Endothelial cell of umbilical vein (primary cell): ENCODE results near the gene CBX3. TPM values are rescaled to one million over a fixed set of nuclear protein-coding genes. Genes with fewer than 3 reads are reported as not detected.

Experiments used
- BruUV-seq: library from RNA; stranded (reverse); fragments of 400-500 nt; replicated peaks from 2 replicates; lab custom pipeline; 2021; lab: Mats Ljungman, UMichigan
- CTCF ChIA-PET: fragments of 300-600, 350-600 bp; sonication (Branson Sonifier 250); formaldehyde crosslinking; loops from one replicate; lab custom pipeline; 2021; ENCODE audit warnings: antibody characterized with exemption, inconsistent platforms; lab: Charles Lee
- POLR2A ChIA-PET: fragments of 300-600, 350-600 bp; sonication (Branson Sonifier 250); formaldehyde crosslinking; loops from one replicate; lab custom pipeline; 2021; ENCODE audit warnings: antibody characterized with exemption, inconsistent platforms; lab: Charles Lee
- DNase-seq: peaks from one replicate; pipeline ENCODE4 v3.0.0-alpha.2; 2011; ENCODE audit warnings: low read depth, low spot score
- FAIRE-seq: peaks from 2 replicates; lab custom pipeline; 2011; peaks lifted over from hg19 to GRCh38; lab: Jason Lieb, UNC
- H2AFZ ChIP-seq: 2 replicates; pipeline ENCODE4 v1.6.0; 2012; ENCODE audit warnings: low read depth, low read length, control low read depth, inconsistent platforms
- H3K27ac ChIP-seq: 2 replicates; pipeline ENCODE4 v1.5.1; 2011; ENCODE audit warnings: low read depth, mild to moderate bottlenecking, control low read depth, low read length, moderate library complexity; ENCODE audit not compliant: insufficient read depth
- H3K27me3 ChIP-seq, 2 experiments: 2 replicates each; pipeline versions ENCODE4 v1.6.0 to v1.6.1; 2011; ENCODE audit warnings: low read length in 2 of 2, mixed read lengths in 1 of 2; ENCODE audit not compliant: control insufficient read depth in 2 of 2, insufficient read depth in 2 of 2
- H3K36me3 ChIP-seq, 2 experiments: 2 replicates in 1 of 2; 3 replicates in 1 of 2; pipeline ENCODE4 v1.5.1; 2011; ENCODE audit warnings: low read length in 2 of 2, mild to moderate bottlenecking in 1 of 2, moderate library complexity in 1 of 2; ENCODE audit not compliant: control insufficient read depth in 2 of 2, insufficient read depth in 2 of 2; ENCODE audit errors: extremely low read depth in 1 of 2
- H3K4me1 ChIP-seq: 3 replicates; pipeline ENCODE4 v1.5.1; 2011; ENCODE audit warnings: mild to moderate bottlenecking, low read length; ENCODE audit not compliant: control insufficient read depth, insufficient read depth; ENCODE audit errors: extremely low read depth
- H3K4me2 ChIP-seq: 2 replicates; pipeline ENCODE4 v1.6.1; 2011; ENCODE audit warnings: low read length, control low read depth, mixed read lengths; ENCODE audit not compliant: insufficient read depth
- H3K4me3 ChIP-seq, 3 experiments: fragments of 200-600 bp in 1 of 3; sonication (generic), shearing (Covaris generic) in 1 of 3; replicated peaks in 1 of 3; 2 replicates each; pipeline ENCODE4 v1.5.1; 2011 to 2016; ENCODE audit warnings: control low read depth in 3 of 3, low read length in 3 of 3, mild to moderate bottlenecking in 2 of 3, inconsistent platforms in 1 of 3, low read depth in 1 of 3, moderate library complexity in 1 of 3; ENCODE audit not compliant: insufficient read depth in 1 of 3
- H3K79me2 ChIP-seq: 2 replicates; pipeline ENCODE4 v1.6.0; 2012; ENCODE audit warnings: low read length, inconsistent platforms; ENCODE audit not compliant: control insufficient read depth, insufficient read depth
- H3K9ac ChIP-seq: replicated peaks from 2 replicates; pipeline ENCODE3; 2011; ENCODE audit warnings: low read length, control low read depth; ENCODE audit not compliant: insufficient read depth; ENCODE audit errors: extremely low read depth
- H3K9me1 ChIP-seq: replicated peaks from 3 replicates; pipeline ENCODE4 v1.6.0; 2011; ENCODE audit warnings: mild to moderate bottlenecking, low read length; ENCODE audit not compliant: control insufficient read depth, insufficient read depth; ENCODE audit errors: extremely low read depth
- H3K9me3 ChIP-seq: replicated peaks from 2 replicates; pipeline ENCODE4 v1.5.1; 2012; ENCODE audit warnings: low read length, inconsistent platforms; ENCODE audit not compliant: control insufficient read depth, insufficient read depth
- H4K20me1 ChIP-seq: replicated peaks from 2 replicates; pipeline ENCODE3; 2011; ENCODE audit warnings: mild to moderate bottlenecking, low read length; ENCODE audit not compliant: control insufficient read depth, insufficient read depth; ENCODE audit errors: extremely low read depth
- CTCF ChIP-seq, 2 donors: IDR thresholded peaks; 1 replicate in 1 of 2; 2 replicates in 1 of 2; pipeline ENCODE4 v1.5.1; 2011; ENCODE audit warnings: low read length in 2 of 2, mild to moderate bottlenecking in 2 of 2, moderate library complexity in 2 of 2, control low read depth in 1 of 2, inconsistent platforms in 1 of 2, low read depth in 1 of 2; ENCODE audit not compliant: insufficient read depth in 1 of 2; ENCODE audit errors: extremely low read depth in 1 of 2
- EZH2 ChIP-seq: IDR thresholded peaks from 2 replicates; pipeline ENCODE4 v1.6.1; 2012; ENCODE audit warnings: borderline replicate concordance, low read depth, mild to moderate bottlenecking, moderate library complexity, low read length, inconsistent platforms; ENCODE audit not compliant: severe bottlenecking
- FOS ChIP-seq: IDR thresholded peaks from 2 replicates; pipeline ENCODE4 v1.6.1; 2011; ENCODE audit warnings: mild to moderate bottlenecking, low read length, moderate library complexity, borderline replicate concordance; ENCODE audit not compliant: insufficient read depth
- GATA2 ChIP-seq: IDR thresholded peaks from 2 replicates; pipeline ENCODE4 v1.7.0; 2011; ENCODE audit warnings: low read depth, mild to moderate bottlenecking, moderate library complexity, mixed read lengths, low read length; ENCODE audit not compliant: insufficient read length, insufficient read depth
- JUN ChIP-seq: IDR thresholded peaks from 2 replicates; pipeline ENCODE4 v1.6.1; 2011; ENCODE audit warnings: borderline replicate concordance, low read depth; ENCODE audit not compliant: insufficient read length, insufficient read depth
- MAX ChIP-seq: IDR thresholded peaks from 2 replicates; pipeline ENCODE4 v1.6.1; 2011; ENCODE audit not compliant: insufficient read depth, insufficient read length
- MYC ChIP-seq: IDR thresholded peaks from one replicate; pipeline ENCODE4 v1.6.1; 2011; ENCODE audit warnings: mild to moderate bottlenecking, low read depth, low read length
- POLR2A ChIP-seq: IDR thresholded peaks from 2 replicates; pipeline ENCODE4 v1.6.1; 2012; ENCODE audit warnings: low read depth, mild to moderate bottlenecking, control low read depth, low read length
- POLR2AphosphoS5 ChIP-seq: IDR thresholded peaks from 2 replicates; pipeline ENCODE4 v1.6.1; 2012; ENCODE audit warnings: low read depth, mild to moderate bottlenecking, control low read depth, low read length, moderate library complexity; ENCODE audit not compliant: insufficient read depth
- dilution Hi-C: fragments of 300-500 bp; cut with MboI; formaldehyde crosslinking; loops from one replicate; pipeline ENCODE4 v1.15.0; 2019; ENCODE audit warnings: low sequenced_read_pairs; ENCODE audit not compliant: extremely low pct_ligation_motif_present
- intact Hi-C: fragments of 100-400 bp; cut with micrococcal nuclease; formaldehyde crosslinking; loops from one replicate; pipeline ENCODE4 v1.10.0; 2022
- polyA plus RNA-seq, 4 experiments: library from polyadenylated mRNA; depleted of rRNA in 3 of 4; stranded (reverse) in 3 of 4; unstranded in 1 of 4; fragments of >200 nt; gene quantifications; 2 replicates each; pipeline versions ENCODE4 v1.2.1 to v1.2.3, GENCODE V29; 2011 to 2012; ENCODE audit warnings: missing spikeins in 1 of 4
- total RNA-seq: library from RNA; stranded (reverse); gene quantifications from 2 replicates; pipeline ENCODE4 v1.2.3, GENCODE V29; 2021

The CBX3 gene
- total and polyA plus RNA-seq, 2 donors (not counting 3 experiments of a cell fraction or from before 2014, with no cell fraction given): 47.5 to 200 TPM

- DNase-seq (peak; percentile 45), FAIRE-seq (peak; percentile 12)
- CTCF ChIA-PET: interaction anchor here (2.5 to 4.1 kb wide), 3 partner anchors 21 to 68 kb away, joined by 7 to 12 read pairs (median 8); no protein-coding TSS in a partner anchor
Observed at GRCh38 chr7:26159243-26159642, 42.3 kb upstream of the CBX3 start.

GRCh38 chr7:26160896-26161295 is 40.6 kb upstream of the CBX3 start:
- H3K4me1 ChIP-seq: peaks cover 34% of the 10 kb centered on the region
- ChIA-PET POLR2A (interaction anchor here (1.0 to 1.2 kb wide), 3 partner anchors 9 to 39 kb away, joined by 3 to 5 read pairs (median 3); partner anchors contain the start of gene NFE2L3), CTCF (interaction anchor here (0.6 to 3.2 kb wide), 8 partner anchors 9 to 70 kb away, joined by 3 to 11 read pairs (median 4); partner anchors contain the start of gene NFE2L3)
- H3K9me3 ChIP-seq: no peaks in the 10 kb centered on the region
- BruUV-seq: no TSS peak
- no peaks in the 10 kb centered on the region for H3K9me1 ChIP-seq
- no peaks in the 10 kb centered on the region for H3K36me3 ChIP-seq
- TF ChIP-seq GATA2 (no peak), FOS (no peak), MYC (no peak), POLR2A (no peak), CTCF (IDR thresholded peaks at IDR 0.05; ENCODE audit: extremely low read depth in 1 of 2, insufficient read depth in 1 of 2, low read depth in 1 of 2, low read length in 2 of 2) (no peak), JUN (no peak), EZH2 (no peak), POLR2AphosphoS5 (no peak), MAX (no peak)
- DNase-seq (no peak), FAIRE-seq (no peak)
- H3K27me3 ChIP-seq: no peaks in the 10 kb centered on the region
- H3K4me2 ChIP-seq: no peak overlapping the region
- H2AFZ ChIP-seq: no peak overlapping the region
- peaks cover 52% of the 10 kb centered on the region for H3K79me2 ChIP-seq
- no peak overlapping the region for H3K4me3 ChIP-seq
- H3K27ac ChIP-seq: no peak overlapping the region
- no peak overlapping the region for H3K9ac ChIP-seq
- dilution Hi-C loops: no loop called here
- H4K20me1 ChIP-seq: no peaks in the 10 kb centered on the region
- intact Hi-C loops: no loop called here

More at GRCh38 chr7:26159243-26159642, 42.3 kb upstream of the CBX3 start:
- Histone ChIP-seq H3K4me3 (no peak overlapping the region), H3K79me2 (peaks cover 67% of the 10 kb centered on the region), H3K9me1 (no peaks in the 10 kb centered on the region), H2AFZ (no peak overlapping the region), H3K9ac (no peak overlapping the region), H3K4me2 (peak overlapping the region; percentile 44), H3K27ac (peak overlapping the region; percentile 33), H3K4me1 (peaks cover 51% of the 10 kb centered on the region), H3K9me3 (no peaks in the 10 kb centered on the region), H4K20me1 (no peaks in the 10 kb centered on the region), H3K27me3 (no peaks in the 10 kb centered on the region), H3K36me3 (no peaks in the 10 kb centered on the region)
- BruUV-seq: no TSS peak
- intact Hi-C loops: loop anchor here (5.0 to 10.0 kb wide), 3 partner anchors 264 to 998 kb away; partner anchors contain the start of gene HOXA7
- POLR2A ChIA-PET: no interaction called here
- dilution Hi-C loops: no loop called here
- TF ChIP-seq MYC (no peak), EZH2 (no peak), FOS (no peak), POLR2A (no peak), JUN (no peak), POLR2AphosphoS5 (no peak), GATA2 (no peak), MAX (no peak)
